Measurements from ENCODE around the gene DTHD1. TPM values are rescaled to one million over a fixed set of nuclear protein-coding genes. Genes with fewer than 3 reads are reported as not detected.

The DTHD1 gene
- total RNA-seq, 2 donors from 2014 or later = not detected

DNA sequence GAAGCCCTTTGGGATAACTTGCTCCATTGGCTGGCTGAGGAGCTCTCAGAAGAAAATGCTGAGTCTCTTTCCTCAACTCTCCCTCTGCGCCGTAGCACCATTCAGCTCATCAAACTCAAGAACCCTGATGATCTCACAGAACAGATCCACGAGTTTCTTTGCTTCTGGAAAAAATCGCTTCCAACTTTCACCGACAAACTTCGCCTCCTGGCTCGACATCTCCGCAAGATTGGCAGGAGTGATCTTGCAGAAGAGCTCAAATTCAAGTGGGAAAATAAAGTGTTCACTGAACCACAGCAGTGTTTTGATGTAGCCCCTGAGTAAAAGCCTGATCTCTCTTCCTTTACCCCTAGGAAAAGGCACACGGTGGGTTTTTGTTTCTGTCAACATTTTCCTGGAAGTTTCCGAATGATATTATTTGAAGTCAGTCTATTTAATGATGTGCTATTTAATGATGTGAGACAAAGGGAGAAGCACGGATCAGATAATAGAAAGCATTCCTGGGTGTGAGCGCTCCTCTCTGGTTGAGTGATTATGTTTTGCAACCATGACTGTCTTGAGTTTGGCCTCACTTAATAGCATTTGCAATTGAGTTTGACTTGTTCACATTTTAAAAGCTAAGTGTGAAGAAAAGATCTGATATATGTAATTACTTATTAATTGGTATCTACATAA lies 62.2 kb downstream of the DTHD1 start:
- 92 to 93% methylated on average over 12 of the region's 12 CpGs for WGBS, 2 experiments (ENCODE audit: insufficient coverage in 1 of 2, insufficient read length in 1 of 2)
- TF ChIP-seq, protein P1, sequence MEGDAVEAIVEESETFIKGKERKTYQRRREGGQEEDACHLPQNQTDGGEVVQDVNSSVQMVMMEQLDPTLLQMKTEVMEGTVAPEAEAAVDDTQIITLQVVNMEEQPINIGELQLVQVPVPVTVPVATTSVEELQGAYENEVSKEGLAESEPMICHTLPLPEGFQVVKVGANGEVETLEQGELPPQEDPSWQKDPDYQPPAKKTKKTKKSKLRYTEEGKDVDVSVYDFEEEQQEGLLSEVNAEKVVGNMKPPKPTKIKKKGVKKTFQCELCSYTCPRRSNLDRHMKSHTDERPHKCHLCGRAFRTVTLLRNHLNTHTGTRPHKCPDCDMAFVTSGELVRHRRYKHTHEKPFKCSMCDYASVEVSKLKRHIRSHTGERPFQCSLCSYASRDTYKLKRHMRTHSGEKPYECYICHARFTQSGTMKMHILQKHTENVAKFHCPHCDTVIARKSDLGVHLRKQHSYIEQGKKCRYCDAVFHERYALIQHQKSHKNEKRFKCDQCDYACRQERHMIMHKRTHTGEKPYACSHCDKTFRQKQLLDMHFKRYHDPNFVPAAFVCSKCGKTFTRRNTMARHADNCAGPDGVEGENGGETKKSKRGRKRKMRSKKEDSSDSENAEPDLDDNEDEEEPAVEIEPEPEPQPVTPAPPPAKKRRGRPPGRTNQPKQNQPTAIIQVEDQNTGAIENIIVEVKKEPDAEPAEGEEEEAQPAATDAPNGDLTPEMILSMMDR (conservative IDR thresholded peaks at IDR 0.05) = no peak
- no peak overlapping the region for H3K4me3 Mint-ChIP-seq
- no peaks in the 10 kb centered on the region for H3K9me3 Mint-ChIP-seq
- no peaks in the 10 kb centered on the region for H3K36me3 Mint-ChIP-seq (ENCODE audit: low read depth)
- Histone ChIP-seq H3K27me3 (ENCODE audit: control insufficient read depth, insufficient read depth, low read length, poor library complexity, severe bottlenecking) (no peaks in the 10 kb centered on the region), H3K9ac (ENCODE audit: extremely low read depth, low read length, poor library complexity, severe bottlenecking) (no peak overlapping the region), H3K4me1 (ENCODE audit: control insufficient read depth, insufficient read depth, low read length) (no peaks in the 10 kb centered on the region), H3K4me3 (ENCODE audit: low read length) (no peak overlapping the region), H3K9me3 (ENCODE audit: control insufficient read depth, low read length) (no peaks in the 10 kb centered on the region), H3K36me3 (ENCODE audit: control insufficient read depth, insufficient read depth, low read length) (no peaks in the 10 kb centered on the region), H3K27ac (ENCODE audit: low read depth, low read length) (no peak overlapping the region)
- no peak overlapping the region for H3K27ac Mint-ChIP-seq
- no peaks in the 10 kb centered on the region for H3K27me3 Mint-ChIP-seq (ENCODE audit: insufficient read depth)
- H3K4me1 Mint-ChIP-seq = no peaks in the 10 kb centered on the region
- no peak for DNase-seq

DNA sequence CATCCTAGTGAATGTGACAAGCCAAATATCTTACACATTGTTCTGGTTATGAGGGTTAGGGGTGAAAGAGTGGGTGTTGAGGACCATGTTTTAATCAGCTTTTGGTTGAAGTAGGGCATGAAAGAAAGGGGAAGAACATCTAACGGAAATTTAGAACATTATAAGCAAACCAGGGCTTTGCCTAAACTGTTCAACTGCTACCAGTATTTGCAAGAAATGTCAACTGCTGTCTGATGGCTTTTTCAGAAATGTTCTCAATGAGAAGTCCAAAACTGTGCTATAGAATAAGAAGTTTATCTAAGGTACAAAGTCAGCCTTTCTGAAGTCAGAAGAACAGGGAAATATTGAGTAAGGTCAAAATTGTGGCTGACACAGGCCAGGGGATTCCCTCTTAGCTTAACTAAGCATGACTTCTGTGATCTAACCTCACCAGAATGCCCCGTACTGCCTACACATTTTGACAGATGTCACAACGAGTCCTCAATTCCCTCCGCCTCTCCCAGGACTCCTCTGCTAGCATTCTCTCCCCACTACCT lies 67.1 kb downstream of the DTHD1 start:
- no peak overlapping the region for H3K4me3 Mint-ChIP-seq
- no peak overlapping the region for H3K27ac Mint-ChIP-seq
- H3K4me1 Mint-ChIP-seq = peaks cover 6% of the 10 kb centered on the region
- Histone ChIP-seq H3K27ac (ENCODE audit: low read depth, low read length) (no peak overlapping the region), H3K27me3 (ENCODE audit: control insufficient read depth, insufficient read depth, low read length, poor library complexity, severe bottlenecking) (no peaks in the 10 kb centered on the region), H3K9ac (ENCODE audit: extremely low read depth, low read length, poor library complexity, severe bottlenecking) (no peak overlapping the region), H3K4me3 (ENCODE audit: low read length) (no peak overlapping the region), H3K9me3 (ENCODE audit: control insufficient read depth, low read length) (no peaks in the 10 kb centered on the region), H3K36me3 (ENCODE audit: control insufficient read depth, insufficient read depth, low read length) (no peaks in the 10 kb centered on the region), H3K4me1 (ENCODE audit: control insufficient read depth, insufficient read depth, low read length) (no peaks in the 10 kb centered on the region)
- no peak for DNase-seq
- H3K27me3 Mint-ChIP-seq (ENCODE audit: insufficient read depth) = no peaks in the 10 kb centered on the region
- no peaks in the 10 kb centered on the region for H3K9me3 Mint-ChIP-seq
- TF ChIP-seq, protein P1 (conservative IDR thresholded peaks at IDR 0.05) = no peak
- WGBS, 2 experiments (ENCODE audit: insufficient coverage in 1 of 2, insufficient read length in 1 of 2) = 68 to 88% methylated on average over 4 of the region's 4 CpGs
- no peaks in the 10 kb centered on the region for H3K36me3 Mint-ChIP-seq (ENCODE audit: low read depth)

DNA sequence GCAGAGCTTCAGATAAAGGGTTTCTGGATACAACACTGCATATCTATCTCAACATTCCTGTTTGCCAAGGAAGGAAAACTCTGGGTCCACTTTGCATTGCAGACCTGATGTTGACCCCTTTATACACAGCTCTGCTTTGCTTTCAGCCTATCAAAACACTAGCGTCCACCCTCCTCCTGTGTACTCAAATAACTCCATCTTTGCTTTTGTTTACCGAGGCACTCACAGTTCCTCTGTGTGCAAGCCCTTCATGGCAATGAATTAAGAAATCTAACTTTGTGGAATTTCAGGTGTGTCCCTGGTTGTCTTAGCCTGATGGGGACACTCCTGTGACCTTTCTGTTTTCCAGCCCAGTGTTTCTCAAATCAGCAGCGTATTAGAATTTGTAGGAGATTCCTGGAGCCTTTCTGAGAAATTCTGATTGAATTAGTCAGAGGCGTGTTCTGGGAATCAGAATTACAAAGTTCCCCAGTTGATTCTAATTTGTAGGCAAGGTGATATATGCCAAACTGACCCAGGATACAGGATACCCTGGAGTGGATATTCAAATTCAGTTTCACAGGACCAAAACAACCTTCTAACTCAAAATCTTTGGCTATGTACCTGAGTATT lies 68.6 kb downstream of the DTHD1 start:
- H3K27me3 Mint-ChIP-seq (ENCODE audit: insufficient read depth) = no peaks in the 10 kb centered on the region
- no peaks in the 10 kb centered on the region for H3K9me3 Mint-ChIP-seq
- no peaks in the 10 kb centered on the region for H3K4me1 ChIP-seq (ENCODE audit: control insufficient read depth, insufficient read depth, low read length)
- peaks cover 6% of the 10 kb centered on the region for H3K4me1 Mint-ChIP-seq
- 41 to 85% methylated on average over 2 to 4 of the region's 4 CpGs for WGBS, 2 experiments (ENCODE audit: insufficient coverage in 1 of 2, insufficient read length in 1 of 2)
- no peak overlapping the region for H3K27ac ChIP-seq (ENCODE audit: low read depth, low read length)
- H3K36me3 ChIP-seq (ENCODE audit: control insufficient read depth, insufficient read depth, low read length) = no peaks in the 10 kb centered on the region
- no peak for DNase-seq
- no peaks in the 10 kb centered on the region for H3K27me3 ChIP-seq (ENCODE audit: control insufficient read depth, insufficient read depth, low read length, poor library complexity, severe bottlenecking)
- no peaks in the 10 kb centered on the region for H3K36me3 Mint-ChIP-seq (ENCODE audit: low read depth)
- H3K9me3 ChIP-seq (ENCODE audit: control insufficient read depth, low read length) = no peaks in the 10 kb centered on the region
- no peak overlapping the region for H3K27ac Mint-ChIP-seq
- no peak overlapping the region for H3K4me3 ChIP-seq (ENCODE audit: low read length)
- no peak overlapping the region for H3K4me3 Mint-ChIP-seq
- TF ChIP-seq, protein P1 (conservative IDR thresholded peaks at IDR 0.05) = no peak
- H3K9ac ChIP-seq (ENCODE audit: extremely low read depth, low read length, poor library complexity, severe bottlenecking) = no peak overlapping the region
